HG03060 (cell line): ENCODE measurements around the gene RAB11B.
"Not testable (repeated sequence)": the region's sequence is repeated elsewhere in the genome, so short reads cannot be mapped to it uniquely, and the experiment has no call there.

ENCODE experiments used
- ATAC-seq: cut with Tn5 transposase; IDR thresholded peaks from one replicate; pipeline ENCODE4 v1.9.1; 2021; ENCODE audit warnings: low read depth, moderate number of reproducible peaks; ENCODE audit not compliant: unreplicated experiment

RAB11B gene

DNA sequence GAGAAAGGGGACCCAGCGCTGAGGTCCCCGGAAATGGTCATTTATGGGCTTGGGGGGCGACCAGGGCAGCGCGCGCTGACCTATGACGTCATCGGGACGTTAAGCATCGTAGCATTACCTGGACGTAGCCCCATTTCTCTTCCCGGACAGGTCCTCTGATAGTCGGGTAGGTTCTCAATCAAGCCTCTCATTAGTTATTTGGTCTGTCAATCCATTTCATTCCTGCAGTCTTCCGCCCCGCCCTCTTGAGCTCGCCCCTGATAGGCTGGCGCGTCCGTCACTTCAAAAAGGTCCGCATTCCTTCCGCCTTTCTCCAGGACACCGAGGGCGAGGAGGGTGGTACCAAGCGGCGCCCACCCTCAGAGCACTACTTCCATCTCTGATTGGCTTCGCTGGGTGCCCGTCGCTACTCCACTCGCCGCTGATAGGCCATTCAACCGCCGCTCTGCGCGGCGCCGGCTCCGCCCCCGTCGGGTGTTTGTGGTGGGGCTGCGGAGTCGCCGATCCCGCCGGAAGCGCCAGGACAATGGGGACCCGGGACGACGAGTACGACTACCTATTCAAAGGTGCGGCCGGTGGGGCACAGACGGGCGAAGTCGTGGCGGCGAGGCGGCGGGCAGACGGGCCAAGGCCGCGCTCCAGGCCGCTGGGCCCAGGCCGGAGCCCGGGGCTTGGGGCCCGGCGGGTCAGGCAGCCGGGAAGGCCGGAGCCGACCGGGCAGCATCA is at the start of gene RAB11B:
Gene RAB11B, plus strand, starts transcription at position 470 of the 726 bp plus-strand sequence. Its CDS starts 57 bp downstream, at position 527.
- peak; percentile 94 for ATAC-seq

DNA sequence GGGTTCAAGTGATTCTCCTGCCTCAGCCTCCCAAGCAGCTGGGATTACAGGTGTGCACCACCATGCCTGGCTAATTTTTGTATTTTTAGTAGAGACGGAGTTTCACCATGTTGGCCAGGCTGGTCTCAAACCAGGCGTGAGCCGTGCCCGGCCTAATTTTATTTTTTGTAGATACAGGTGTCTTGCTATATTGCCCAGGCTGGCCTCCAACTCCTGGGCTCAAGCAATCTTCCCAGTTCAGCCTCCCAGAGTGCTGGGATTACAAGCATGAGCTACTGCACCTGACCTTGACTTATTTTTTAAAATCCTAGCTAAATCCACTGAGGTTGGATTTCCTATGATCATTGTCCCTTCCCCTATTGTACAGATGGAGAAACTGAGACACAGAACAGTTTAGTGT is 48.7 kb upstream of the RAB11B start:
- ATAC-seq, result not testable (repeated sequence)

DNA sequence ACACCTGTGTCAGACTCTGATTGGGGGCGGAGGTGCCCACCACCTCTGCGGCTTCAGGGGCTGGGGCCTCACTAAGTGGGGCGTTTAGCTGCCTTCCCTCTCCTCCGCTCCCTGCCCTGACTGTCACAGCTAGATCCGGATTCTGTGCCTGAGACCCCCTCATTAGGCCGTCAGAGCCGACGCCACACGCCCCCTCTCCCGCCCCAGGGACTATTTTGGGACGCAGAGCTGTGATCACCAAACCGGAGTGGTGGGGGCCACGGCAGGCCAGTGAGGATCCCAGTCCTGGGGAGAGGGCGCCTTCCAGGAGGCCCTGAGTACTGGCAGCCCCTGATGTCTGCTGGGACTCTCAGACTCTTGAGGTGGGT is 47.9 kb upstream of the RAB11B start:
- no peak for ATAC-seq

DNA sequence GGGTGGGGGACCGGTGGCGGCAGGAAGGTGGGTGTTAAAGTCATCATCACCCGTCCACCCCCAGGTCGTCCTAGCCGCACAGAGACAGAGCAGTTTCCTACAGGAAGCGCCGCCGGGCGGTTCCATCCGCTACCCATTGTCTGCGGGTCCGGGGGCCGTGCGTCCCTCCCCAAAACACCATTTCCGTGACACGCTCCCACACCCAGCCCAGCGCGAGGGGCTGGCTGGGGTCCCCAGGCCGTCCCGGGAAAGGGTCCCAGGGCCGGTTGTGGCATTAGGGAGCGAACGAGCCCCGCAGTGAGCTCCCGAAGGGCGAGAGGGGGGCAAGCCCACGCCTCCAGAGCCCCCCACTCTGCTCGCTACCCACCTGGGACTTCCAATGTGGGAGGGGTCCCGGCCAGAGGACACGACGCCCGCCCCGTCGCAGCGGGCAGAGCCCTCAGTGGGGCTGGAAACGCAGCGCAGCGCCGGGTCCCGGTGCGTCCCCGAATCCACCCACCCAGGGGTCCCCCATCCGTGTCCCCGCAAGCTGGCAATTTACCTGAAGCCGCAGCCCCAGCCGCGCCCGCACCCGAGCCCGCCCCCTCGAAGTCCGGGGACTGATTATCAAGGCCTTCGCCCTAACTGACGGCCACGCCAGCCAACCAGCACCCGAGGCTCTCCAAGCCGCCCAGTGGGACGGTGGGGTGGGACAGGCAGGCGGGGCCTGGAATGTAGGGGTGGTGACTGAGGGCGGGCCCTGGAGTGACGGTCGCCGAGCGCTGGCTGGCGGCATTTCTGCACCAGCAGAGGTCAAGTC is 47.3 kb upstream of the RAB11B start, which contains the start of gene KANK3:
Gene KANK3, minus strand, starts transcription at position 579 of the 799 bp plus-strand sequence. CDS start 5,434 bp downstream, outside the sequence.
- ATAC-seq, result no peak

DNA sequence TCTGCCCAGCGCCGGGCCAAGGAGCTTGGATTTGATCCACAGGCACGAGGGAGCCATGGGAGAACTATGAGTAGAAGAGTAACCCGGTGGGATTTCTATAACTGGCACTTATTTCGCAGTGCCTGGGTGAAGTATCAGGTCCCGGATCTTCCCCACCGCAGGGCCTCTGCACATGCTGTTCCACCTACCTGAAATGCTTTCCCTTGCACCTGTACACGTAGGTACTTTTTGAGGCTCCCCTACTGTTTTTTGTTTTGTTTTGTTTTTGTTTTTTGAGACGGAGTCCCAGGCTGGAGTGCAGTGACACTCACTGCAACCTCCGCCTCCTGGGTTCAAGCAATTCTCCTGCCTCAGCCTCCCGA is 46.7 kb upstream of the RAB11B start:
- no peak for ATAC-seq

DNA sequence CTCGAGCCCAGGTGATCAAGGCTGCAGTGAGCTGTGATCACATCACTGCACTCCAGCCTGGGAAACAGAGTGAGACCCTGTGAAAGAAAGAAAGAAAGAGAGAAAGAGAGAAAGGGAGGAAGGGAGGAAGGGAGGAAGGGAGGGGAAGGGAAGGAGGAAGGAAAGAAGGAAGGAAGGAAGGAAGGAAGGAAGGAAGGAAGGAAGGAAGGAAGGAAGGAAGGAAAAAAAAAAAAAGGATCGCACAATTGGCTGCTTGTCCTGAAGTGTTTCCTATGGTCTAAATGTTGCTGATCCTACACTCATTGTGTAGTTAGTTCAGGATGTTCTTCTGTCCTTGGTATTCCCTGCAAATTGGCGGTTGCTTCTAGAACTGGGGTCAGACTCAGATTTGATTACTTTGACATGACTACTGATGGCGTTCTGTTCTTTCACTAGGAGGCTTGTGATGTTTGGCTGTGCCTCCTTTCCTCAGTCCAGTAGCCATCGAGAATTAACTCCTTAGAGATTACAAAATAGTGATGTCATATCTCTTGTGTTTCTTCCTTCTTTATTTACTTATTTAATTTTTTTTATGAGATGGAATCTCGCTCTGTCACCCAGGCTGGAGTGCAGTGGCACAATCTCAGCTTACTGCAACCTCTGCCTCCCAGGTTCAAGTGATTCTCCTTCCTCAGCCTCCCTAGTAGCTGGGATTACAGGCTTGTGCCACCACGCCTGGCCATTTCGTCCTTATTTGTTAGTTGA is 40.4 kb upstream of the RAB11B start:
- ATAC-seq, result not testable (repeated sequence)

DNA sequence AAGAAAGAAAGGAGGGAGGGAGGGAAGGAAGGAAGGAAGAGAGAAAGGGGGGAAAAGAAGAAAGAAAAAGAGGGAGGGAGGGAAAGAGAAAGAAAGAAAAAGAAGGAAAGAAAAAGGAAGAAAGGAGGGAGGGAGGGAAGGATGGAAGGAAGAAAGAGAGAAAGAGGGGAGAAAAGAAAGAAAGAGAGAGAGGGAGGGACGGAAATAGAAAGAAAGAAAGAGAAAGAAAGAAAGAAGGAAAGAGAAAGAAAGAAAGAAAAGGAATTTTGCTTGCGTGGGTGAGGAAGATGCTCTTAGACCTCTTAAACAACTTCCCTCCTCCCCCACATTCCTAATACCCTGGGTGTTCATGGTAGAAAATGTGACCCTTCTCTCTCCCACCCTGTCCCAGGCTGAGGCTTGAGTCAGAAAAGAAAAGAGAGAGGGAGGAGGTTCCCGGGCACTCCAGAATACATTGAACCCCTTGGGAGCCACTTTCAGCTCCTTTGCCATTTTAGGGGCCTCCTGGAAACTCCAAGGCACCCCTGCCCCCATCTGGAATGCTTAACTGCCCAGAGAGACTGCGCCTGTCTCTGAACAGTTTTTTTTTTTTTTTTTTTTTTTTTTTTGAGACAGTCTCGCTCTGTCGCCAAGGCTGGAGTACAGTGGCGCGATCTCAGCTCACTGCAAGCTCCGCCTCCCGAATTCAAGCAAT is 37.9 kb upstream of the RAB11B start:
- no peak for ATAC-seq

DNA sequence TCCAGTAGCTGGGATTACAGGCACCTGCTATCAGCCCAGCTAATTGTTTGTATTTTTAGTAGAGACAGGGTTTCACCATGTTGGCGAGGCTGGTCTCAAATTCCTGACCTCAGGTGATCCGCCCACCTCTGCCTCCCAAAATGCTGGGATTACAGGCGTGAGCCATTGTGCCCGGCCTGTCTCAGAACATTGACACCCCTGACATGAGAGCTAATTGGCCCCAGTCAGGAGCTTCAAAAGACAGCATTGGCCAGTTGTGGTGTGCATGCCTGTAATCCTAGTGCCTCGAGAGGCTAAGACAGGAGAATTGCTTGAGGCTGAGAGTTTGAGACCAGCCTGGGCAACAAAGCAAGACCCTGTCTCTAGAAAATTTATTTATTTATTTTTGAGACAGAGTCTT is 37.3 kb upstream of the RAB11B start:
- ATAC-seq, result not testable (repeated sequence)

DNA sequence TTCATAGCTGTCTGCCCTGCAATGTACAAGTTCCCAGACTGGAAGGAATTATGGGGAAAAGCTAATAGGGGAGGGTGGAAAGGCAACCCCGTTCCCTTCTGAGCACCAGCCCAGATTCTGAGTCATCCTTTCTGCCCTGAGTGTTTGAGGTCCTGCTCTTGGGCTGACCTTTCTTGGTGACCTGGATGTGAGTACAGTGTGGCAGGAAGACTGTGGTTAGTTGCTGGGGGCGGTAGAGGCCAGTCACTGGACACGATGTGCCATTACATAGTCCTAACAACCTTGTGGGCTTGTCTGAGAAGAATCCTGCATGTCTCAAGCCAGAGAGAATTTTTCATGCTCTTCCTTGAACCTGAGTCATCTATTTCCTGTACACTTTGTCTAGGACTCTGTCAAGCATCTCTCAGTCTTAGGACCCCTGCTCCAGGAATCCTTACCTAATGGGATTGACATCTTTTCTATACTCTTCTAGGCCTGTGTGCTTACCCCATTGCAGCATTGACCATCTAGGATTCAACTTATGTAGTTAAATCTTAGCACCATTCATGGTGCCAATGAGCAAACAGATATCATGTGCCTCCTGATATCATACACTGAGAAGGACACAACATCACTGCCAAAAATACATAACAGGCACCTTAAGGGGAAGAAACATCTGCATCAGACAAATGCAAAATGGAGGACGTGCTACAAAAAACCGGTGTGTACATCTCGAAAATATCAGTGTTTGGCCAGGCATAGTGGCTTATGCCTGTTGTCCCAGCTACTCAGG is 34.3 kb upstream of the RAB11B start:
- ATAC-seq, result no peak

DNA sequence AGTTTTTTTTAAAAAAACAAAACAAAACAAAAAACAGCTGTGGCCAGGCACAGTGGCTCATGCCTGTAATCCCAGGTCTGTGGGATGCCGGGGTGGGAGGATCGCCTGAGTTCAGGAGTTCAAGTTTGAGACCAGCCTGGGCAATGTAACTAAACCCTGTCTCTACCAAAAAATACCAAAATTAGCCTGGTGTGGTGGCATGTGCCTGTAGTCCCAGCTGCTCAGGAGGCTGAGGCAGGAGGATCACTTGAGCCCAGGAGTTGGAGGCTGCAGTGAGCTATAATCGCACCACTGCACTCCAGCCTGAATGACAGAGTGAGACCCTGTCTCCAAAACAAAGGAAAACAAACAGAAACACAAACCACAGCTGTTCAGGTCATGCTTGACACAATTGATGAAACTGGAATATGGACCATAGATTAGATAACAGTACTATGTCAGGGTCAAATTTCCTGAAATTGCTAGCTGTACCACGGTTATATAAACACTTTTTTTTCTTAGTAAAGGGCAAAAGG is 33.1 kb upstream of the RAB11B start:
- no peak for ATAC-seq

DNA sequence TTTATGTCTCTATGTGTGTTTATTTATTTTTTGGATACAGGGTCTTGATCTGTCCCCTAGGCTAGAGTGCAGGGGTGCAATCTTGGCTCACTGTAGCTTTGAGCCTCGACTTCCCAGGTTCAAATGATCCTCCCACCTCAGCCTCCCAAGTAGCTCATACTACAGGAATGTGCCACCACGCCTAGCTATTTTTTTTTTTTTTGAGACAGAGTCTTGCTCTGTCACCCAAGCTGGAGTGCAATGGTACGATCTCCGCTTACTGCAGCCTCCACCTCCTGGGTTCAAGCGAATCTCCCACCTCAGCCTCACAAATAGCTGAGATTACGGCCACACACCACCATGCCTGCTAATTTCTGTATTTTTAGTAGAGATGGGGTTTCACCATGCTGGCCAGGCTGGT is 31.2 kb upstream of the RAB11B start:
- no peak for ATAC-seq

DNA sequence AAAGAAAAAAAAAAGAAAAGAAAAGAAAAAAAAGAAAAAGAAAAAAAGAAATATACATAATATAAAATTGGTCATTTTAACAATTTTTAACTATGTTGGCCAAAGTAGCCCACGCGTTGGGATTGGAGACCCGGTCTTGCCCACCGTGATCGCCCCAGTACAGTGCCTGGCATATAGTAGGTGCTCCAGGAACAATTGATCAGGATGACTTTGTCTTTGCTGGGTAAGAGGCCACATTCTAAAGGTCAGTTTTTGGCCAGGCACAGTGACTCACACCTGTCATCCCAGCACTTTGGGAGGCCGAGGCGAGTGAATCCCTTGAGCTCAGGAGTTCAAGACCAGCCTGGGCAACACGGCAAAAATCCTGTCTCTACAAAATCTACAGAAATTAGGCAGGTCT is 30.0 kb upstream of the RAB11B start:
- no peak for ATAC-seq

DNA sequence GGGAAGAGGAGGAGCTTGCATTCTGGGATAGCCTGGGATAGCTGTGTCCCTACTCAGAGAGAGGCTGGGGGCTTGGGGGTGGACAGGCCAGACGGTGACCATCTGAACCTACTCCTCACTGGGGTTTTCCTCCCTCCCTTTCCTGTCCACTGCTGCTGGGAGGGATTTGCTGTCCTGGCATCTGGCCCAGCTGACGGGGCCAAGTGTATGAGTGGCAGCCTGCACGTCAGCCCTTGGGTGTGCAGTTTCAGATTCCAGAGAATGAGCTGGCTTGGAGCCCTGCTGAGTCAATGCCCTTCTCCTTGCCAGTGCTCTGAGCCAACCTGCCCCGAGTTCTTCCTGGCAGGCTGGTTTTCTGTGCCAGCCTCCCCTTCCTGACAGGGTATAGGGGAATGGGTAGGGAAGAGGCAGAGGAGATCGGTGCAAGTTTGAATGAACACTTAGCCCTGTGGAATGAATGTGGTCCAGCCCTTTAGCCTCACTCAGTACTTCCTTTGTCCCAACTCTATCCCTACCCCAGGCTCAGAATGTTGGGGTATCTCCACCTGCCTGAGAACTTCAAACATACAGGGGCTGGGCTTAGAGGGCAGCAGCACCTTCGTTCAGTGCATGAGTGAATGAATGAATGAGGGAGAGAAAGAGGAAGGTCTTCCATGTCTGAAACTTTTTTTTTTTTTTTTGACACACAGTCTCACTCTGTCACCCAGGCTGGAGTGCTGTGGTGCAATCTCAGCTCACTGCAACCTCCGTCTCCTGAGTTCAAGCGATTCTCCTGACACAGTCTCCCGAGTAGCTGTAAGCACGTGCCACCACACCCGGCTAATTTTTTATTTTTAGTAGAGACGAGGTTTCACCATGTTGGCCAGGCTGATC is 28.0 kb upstream of the RAB11B start:
- ATAC-seq, result no peak

DNA sequence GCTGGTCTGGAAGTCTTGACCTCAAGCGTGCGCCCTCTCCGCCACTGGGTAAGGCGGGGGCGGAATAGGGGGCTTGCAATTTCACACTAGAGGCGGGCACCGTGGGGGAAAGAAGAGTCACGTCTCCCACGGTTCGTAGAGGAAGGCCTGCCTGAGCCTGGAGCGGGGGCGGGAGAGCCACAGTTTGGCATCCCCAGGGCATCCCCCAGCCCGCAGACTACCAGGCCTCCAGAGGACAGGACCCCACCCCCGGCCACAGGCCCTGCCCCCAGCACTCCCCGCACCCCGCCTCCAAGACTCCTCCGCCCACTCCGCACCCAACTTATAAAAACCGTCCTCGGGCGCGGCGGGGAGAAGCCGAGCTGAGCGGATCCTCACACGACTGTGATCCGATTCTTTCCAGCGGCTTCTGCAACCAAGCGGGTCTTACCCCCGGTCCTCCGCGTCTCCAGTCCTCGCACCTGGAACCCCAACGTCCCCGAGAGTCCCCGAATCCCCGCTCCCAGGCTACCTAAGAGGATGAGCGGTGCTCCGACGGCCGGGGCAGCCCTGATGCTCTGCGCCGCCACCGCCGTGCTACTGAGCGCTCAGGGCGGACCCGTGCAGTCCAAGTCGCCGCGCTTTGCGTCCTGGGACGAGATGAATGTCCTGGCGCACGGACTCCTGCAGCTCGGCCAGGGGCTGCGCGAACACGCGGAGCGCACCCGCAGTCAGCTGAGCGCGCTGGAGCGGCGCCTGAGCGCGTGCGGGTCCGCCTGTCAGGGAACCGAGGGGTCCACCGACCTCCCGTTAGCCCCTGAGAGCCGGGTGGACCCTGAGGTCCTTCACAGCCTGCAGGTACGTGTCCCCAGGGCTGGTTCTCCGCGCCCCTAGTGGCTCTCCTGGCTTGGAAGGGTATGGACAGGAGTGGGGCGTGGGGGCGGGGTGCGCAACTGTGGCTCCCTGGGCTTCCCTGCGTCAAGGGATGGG is 26.1 kb upstream of the RAB11B start, which contains the start of gene ANGPTL4:
Gene ANGPTL4, plus strand, starts transcription at position 353 of the 969 bp plus-strand sequence. Its CDS starts 167 bp downstream, at position 520.
- no peak for ATAC-seq

DNA sequence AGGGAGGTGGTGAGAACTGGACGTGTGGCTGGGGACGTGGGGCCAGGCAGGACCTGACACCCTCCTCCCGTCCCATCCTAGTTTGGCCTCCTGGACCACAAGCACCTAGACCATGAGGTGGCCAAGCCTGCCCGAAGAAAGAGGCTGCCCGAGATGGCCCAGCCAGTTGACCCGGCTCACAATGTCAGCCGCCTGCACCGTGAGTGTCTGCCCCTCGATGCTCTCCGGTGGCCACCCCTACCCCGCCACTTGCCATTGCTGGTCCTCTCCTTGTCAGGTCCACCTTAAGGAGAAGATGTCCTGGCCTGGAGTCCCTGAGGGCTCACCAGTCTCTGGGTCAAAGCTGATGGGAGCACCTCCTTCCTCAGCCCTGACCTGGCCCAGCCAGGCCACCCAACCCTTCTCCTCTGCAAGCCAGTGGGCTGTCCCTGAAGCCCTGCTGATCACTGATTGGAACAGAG is 24.0 kb upstream of the RAB11B start:
- ATAC-seq, result no peak

DNA sequence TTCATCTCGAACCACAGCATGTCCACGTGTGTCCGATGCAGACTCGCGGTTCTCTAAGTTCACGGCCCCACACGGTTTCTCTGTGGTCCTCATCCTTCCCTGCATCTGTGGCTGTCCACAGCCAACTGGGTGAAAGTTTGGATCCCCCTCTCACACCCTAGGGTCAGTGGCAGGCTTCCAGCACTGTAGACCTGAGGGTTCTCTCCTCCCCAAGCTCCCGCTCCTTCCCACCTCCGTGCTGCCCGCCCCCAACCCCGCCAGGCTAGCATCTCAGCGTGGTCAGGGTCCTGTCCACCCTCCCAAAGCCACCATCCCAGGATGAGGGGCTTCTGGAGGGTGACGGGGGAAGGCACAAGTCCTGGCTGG is 23.2 kb upstream of the RAB11B start:
- ATAC-seq, result no peak

DNA sequence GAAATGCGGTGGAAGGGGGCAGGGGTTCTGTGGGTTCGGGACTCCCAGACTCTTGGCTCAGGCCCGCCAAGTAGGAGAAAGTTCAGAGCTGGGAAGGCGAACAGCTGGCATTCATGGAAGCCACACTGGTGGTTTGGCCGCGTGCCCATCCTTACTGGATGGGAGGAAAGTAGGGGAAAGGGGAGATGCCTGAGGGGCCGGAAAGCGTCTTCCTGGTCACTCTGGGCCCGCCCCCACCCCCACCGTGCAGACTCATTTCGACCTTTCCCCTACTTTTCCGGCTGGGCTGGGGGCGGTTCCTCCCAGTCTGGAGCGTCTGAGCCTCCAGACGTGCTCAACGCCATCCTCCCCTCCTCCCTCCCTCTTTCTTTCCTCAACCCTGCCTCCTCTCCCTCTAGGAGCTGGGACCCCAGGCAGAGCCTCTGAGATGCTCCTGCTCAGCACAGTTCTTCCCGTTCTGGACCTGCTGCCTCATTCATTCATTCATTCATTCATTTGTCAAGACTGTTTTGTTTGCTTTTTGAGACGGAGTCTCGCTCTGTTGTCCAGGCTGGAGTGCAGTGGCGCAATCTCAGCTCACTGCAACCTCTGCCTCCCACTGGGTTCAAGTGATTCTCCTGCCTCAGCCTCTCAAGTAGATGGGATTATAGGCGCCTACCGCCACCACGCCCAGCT is 22.7 kb upstream of the RAB11B start:
- no peak for ATAC-seq
